ENCODE measurements around the gene JAM3. TPM values are rescaled to one million over a fixed set of nuclear protein-coding genes. Genes with fewer than 3 reads are reported as not detected.

JAM3 gene
- total RNA-seq, 4 donors from 2014 or later: 13.3 to 36.0 (median 16.8) TPM

- intact Hi-C loops (cut with DNase I): no loop called here
- Histone ChIP-seq H3K27me3 (no peaks in the 10 kb centered on the region), H3K4me3 (replicated peaks in 1 of 3) (no peak overlapping the region), H3K36me3 (no peaks in the 10 kb centered on the region), H3K4me1 (peaks cover 11 to 35% of the 10 kb centered on the region in 2 donors), H3K27ac (peak overlapping the region in 2 of 3 donors; percentile 83 to 99), H3K9me3 (no peaks in the 10 kb centered on the region)
- DNase-seq: peak; percentile 26 to 40
- no peak for TF ChIP-seq POLR2A (IDR thresholded peaks at IDR 0.05)
- TF ChIP-seq CTCF (IDR thresholded peaks at IDR 0.05): no peak
- 73 to 75% methylated on average over 11 to 13 of the region's 15 CpGs for WGBS, 2 donors
Measured at GRCh38 chr11:134034496-134035381, 34.1 kb upstream of the JAM3 start.

- Histone ChIP-seq H3K36me3 (no peaks in the 10 kb centered on the region), H3K9me3 (no peaks in the 10 kb centered on the region), H3K4me1 (peaks cover 11 to 35% of the 10 kb centered on the region in 2 donors), H3K4me3 (replicated peaks in 1 of 3) (peak overlapping the region; percentile 5 to 46 (median 43)), H3K27me3 (no peaks in the 10 kb centered on the region), H3K27ac (peak overlapping the region; percentile 89 to 99 (median 91))
- peak; percentile 27 to 28 for DNase-seq
- TF ChIP-seq POLR2A (IDR thresholded peaks at IDR 0.05) (no peak), CTCF (IDR thresholded peaks at IDR 0.05) (no peak)
- intact Hi-C loops (cut with DNase I): no loop called here
- WGBS, 2 donors: 18 to 19% methylated on average over 25 to 27 of the region's 34 CpGs
Measured at GRCh38 chr11:134036492-134037045, 32.3 kb upstream of the JAM3 start.

- peak in 1 of 2 donors; percentile 79 for TF ChIP-seq POLR2A (IDR thresholded peaks at IDR 0.05)
- no peak for TF ChIP-seq CTCF (IDR thresholded peaks at IDR 0.05)
- DNase-seq: peak; percentile 83 to 86
- Histone ChIP-seq H3K27ac (peak overlapping the region; percentile 89 to 99 (median 91)), H3K36me3 (no peaks in the 10 kb centered on the region), H3K27me3 (no peaks in the 10 kb centered on the region), H3K9me3 (no peaks in the 10 kb centered on the region), H3K4me3 (replicated peaks in 1 of 3) (peak overlapping the region; percentile 5 to 46 (median 43)), H3K4me1 (peaks cover 11 to 35% of the 10 kb centered on the region in 2 donors)
- intact Hi-C loops (cut with DNase I): no loop called here
- WGBS, 2 donors: 1 to 2% methylated on average over 31 to 39 of the region's 54 CpGs
Measured at GRCh38 chr11:134037046-134037908, 31.6 kb upstream of the JAM3 start.

- H3K36me3 ChIP-seq: no peaks in the 10 kb centered on the region
- no peaks in the 10 kb centered on the region for H3K9me3 ChIP-seq
- no peaks in the 10 kb centered on the region for H3K27me3 ChIP-seq
- no peak overlapping the region for H3K27ac ChIP-seq
- WGBS, 2 donors: 58 to 74% methylated on average over 10 of the region's 10 CpGs
- DNase-seq: no peak
- intact Hi-C loops (cut with DNase I): no loop called here
- no peak overlapping the region for H3K4me3 ChIP-seq (replicated peaks in 1 of 3)
- TF ChIP-seq CTCF (IDR thresholded peaks at IDR 0.05) (no peak), POLR2A (IDR thresholded peaks at IDR 0.05) (no peak)
- H3K4me1 ChIP-seq: peaks cover 6 to 25% of the 10 kb centered on the region in 2 donors
Measured at GRCh38 chr11:134038897-134039470, 29.9 kb upstream of the JAM3 start.
